H1 (cell line): ENCODE data around the gene CAV1.

Experiments used
- ATF2 ChIP-seq: IDR thresholded peaks from 2 replicates; pipeline ENCODE4 v1.6.1; 2012; ENCODE audit warnings: low read length, inconsistent platforms
- CBX8 ChIP-seq: fragments of 300-800, 300-1000 bp; sonication (generic); IDR thresholded peaks from 2 replicates; pipeline ENCODE4 v1.7.1; 2016; ENCODE audit warnings: low read depth, low read length, borderline replicate concordance
- CHD1 ChIP-seq: IDR thresholded peaks from 2 replicates; pipeline ENCODE4 v1.6.1; 2012; ENCODE audit warnings: low read depth, low read length, improper control_type of control experiment
- CHD2 ChIP-seq: IDR thresholded peaks from 2 replicates; pipeline ENCODE4 v1.6.1; 2012; ENCODE audit warnings: low read length, improper control_type of control experiment
- CREB1 ChIP-seq: IDR thresholded peaks from 2 replicates; pipeline ENCODE4 v1.6.1; 2012; ENCODE audit warnings: inconsistent platforms
- CTCF ChIP-seq, 3 experiments: IDR thresholded peaks; 1 replicate in 2 of 3; 2 replicates in 1 of 3; pipeline versions ENCODE4 v1.5.1 to v1.6.1; 2011; ENCODE audit warnings: low read length in 3 of 3, mild to moderate bottlenecking in 3 of 3, inconsistent platforms in 2 of 3, low read depth in 1 of 3, moderate library complexity in 1 of 3; ENCODE audit not compliant: insufficient read depth in 1 of 3; ENCODE audit errors: control extremely low read depth in 1 of 3
- EZH2 ChIP-seq: fragments of 200-600 bp; sonication (generic); IDR thresholded peaks from 2 replicates; pipeline ENCODE4 v1.7.1; 2012; ENCODE audit warnings: low read depth, mild to moderate bottlenecking, moderate library complexity, low read length, inconsistent platforms; ENCODE audit not compliant: severe bottlenecking
- JUND ChIP-seq: IDR thresholded peaks from 2 replicates; pipeline ENCODE4 v1.6.1; 2011; ENCODE audit warnings: mild to moderate bottlenecking, improper control_type of control experiment, low read length
- RAD21 ChIP-seq, 2 experiments: IDR thresholded peaks in 1 of 2; conservative IDR thresholded peaks in 1 of 2; 2 replicates each; pipeline ENCODE4 v1.6.1; 2011; ENCODE audit warnings: low read depth in 2 of 2, low read length in 2 of 2, improper control_type of control experiment in 1 of 2, inconsistent platforms in 1 of 2, mild to moderate bottlenecking in 1 of 2, moderate library complexity in 1 of 2
- RFX5 ChIP-seq: IDR thresholded peaks from 2 replicates; pipeline ENCODE4 v1.6.1; 2011; ENCODE audit warnings: low read depth, low read length, improper control_type of control experiment, borderline replicate concordance
- SIN3A ChIP-seq, 2 experiments: IDR thresholded peaks in 1 of 2; conservative IDR thresholded peaks in 1 of 2; 2 replicates each; pipeline ENCODE4 v1.6.1; 2011 to 2012; ENCODE audit warnings: low read length in 2 of 2, improper control_type of control experiment in 1 of 2, low read depth in 1 of 2, mild to moderate bottlenecking in 1 of 2

GRCh38 chr7:116578526-116578925, 53.7 kb downstream of the CAV1 start:
- TF ChIP-seq CREB1, result no peak
- TF ChIP-seq JUND, result no peak
- no peak for TF ChIP-seq CTCF (IDR thresholded peaks at IDR 0.05; ENCODE audit: control extremely low read depth in 1 of 3, insufficient read depth in 1 of 3, low read depth in 1 of 3, low read length in 3 of 3)
- no peak for TF ChIP-seq EZH2
- no peak for TF ChIP-seq CHD2
- no peak for TF ChIP-seq SIN3A (conservative IDR thresholded peaks at IDR 0.05 in 1 of 2, IDR thresholded peaks at IDR 0.05 in 1 of 2; ENCODE audit: low read depth in 1 of 2, low read length in 2 of 2)
- TF ChIP-seq RFX5, result no peak
- TF ChIP-seq CBX8, result no peak
- TF ChIP-seq CHD1, result no peak
- no peak for TF ChIP-seq RAD21 (IDR thresholded peaks at IDR 0.05 in 1 of 2, conservative IDR thresholded peaks at IDR 0.05 in 1 of 2; ENCODE audit: low read depth in 2 of 2, low read length in 2 of 2)
- no peak for TF ChIP-seq ATF2
